HepG2 (cell line): Measurements from ENCODE around the gene SPPL3. TPM values are rescaled to one million over a fixed set of nuclear protein-coding genes. Genes with fewer than 3 reads are reported as not detected.
A peak's percentile ranks its signal among the peaks of the same experiment; 100 is the strongest.

Experiments
- ARID4A ChIP-seq: sonication (generic); formaldehyde crosslinking; IDR thresholded peaks from 2 replicates; pipeline ENCODE4 v1.5.0; 2020; ENCODE audit warnings: mild to moderate bottlenecking, missing genetic modification reagents, borderline replicate concordance
- ELF3 ChIP-seq: IDR thresholded peaks from 2 replicates; pipeline ENCODE4 v1.6.1; 2016; ENCODE audit warnings: missing genetic modification reagents, missing compliant biosample characterization
- FOSL2 ChIP-seq: sonication (generic); formaldehyde crosslinking; IDR thresholded peaks from 2 replicates; pipeline ENCODE4 v1.4.0; 2020; ENCODE audit warnings: missing genetic modification reagents
- HMG20A ChIP-seq: IDR thresholded peaks from 2 replicates; pipeline ENCODE4 v1.6.1; 2016; ENCODE audit warnings: borderline replicate concordance
- KDM4B ChIP-seq: sonication (generic); formaldehyde crosslinking; IDR thresholded peaks from 2 replicates; pipeline ENCODE4 v1.4.0; 2020; ENCODE audit warnings: missing genetic modification reagents
- MATR3 ChIP-seq: sonication (generic); formaldehyde crosslinking; IDR thresholded peaks from 2 replicates; pipeline ENCODE4 v1.4.0; 2020; ENCODE audit warnings: missing genetic modification reagents
- NFE2L2 ChIP-seq: fragments of 150-350 bp; IDR thresholded peaks from 2 replicates; pipeline ENCODE4 v1.6.1; 2014; ENCODE audit warnings: low read length
- PHF21A ChIP-seq: sonication (generic); formaldehyde crosslinking; IDR thresholded peaks from 2 replicates; pipeline ENCODE4 v1.5.0; 2020; ENCODE audit warnings: mild to moderate bottlenecking, missing genetic modification reagents
- RNF2 ChIP-seq: fragments of 450-650 bp; conservative IDR thresholded peaks from 2 replicates; pipeline ENCODE4 v1.6.1; 2016; ENCODE audit warnings: low read depth
- SALL1 ChIP-seq: sonication (generic); formaldehyde crosslinking; IDR thresholded peaks from 2 replicates; pipeline ENCODE4 v1.8.0; 2022; ENCODE audit warnings: mild to moderate bottlenecking, missing genetic modification reagents
- TFDP2 ChIP-seq: sonication (generic); formaldehyde crosslinking; IDR thresholded peaks from 2 replicates; pipeline ENCODE4 v1.4.0; 2020; ENCODE audit warnings: missing genetic modification reagents
- ZNF34 ChIP-seq: sonication (generic); formaldehyde crosslinking; IDR thresholded peaks from 2 replicates; pipeline ENCODE4 v1.4.0; 2020; ENCODE audit warnings: mild to moderate bottlenecking, missing genetic modification reagents, borderline replicate concordance
- ZNF660 ChIP-seq: sonication (generic); formaldehyde crosslinking; IDR thresholded peaks from 2 replicates; pipeline ENCODE4 v1.5.1; 2020; ENCODE audit warnings: mild to moderate bottlenecking, low read depth, missing genetic modification reagents, borderline replicate concordance
- polyA plus RNA-seq, 8 experiments: library from polyadenylated mRNA; depleted of rRNA in 3 of 8; stranded (reverse) in 7 of 8; unstranded in 1 of 8; fragments of >200 nt; fragmentation: Illumina TruSeq in 4 of 8; extraction: Trizol in 4 of 8; gene quantifications; 2 replicates each; pipeline versions ENCODE4 v1.2.1 to v1.2.3, GENCODE V29; 2011 to 2016; ENCODE audit warnings: low read depth in 4 of 8, missing spikeins in 1 of 8, mixed read lengths in 1 of 8; ENCODE audit not compliant: insufficient read depth in 1 of 8
- total RNA-seq, 5 experiments: library from RNA; depleted of rRNA; stranded (reverse); fragments of >200 nt; fragmentation: Illumina TruSeq; extraction: Trizol; gene quantifications; 2 replicates each; pipeline ENCODE4 v1.2.3, GENCODE V29; 2016; ENCODE audit warnings: low read depth in 1 of 5
- TF ChIP-seq, protein P1 (sequence below): sonication (generic); formaldehyde crosslinking; IDR thresholded peaks from 2 replicates; pipeline ENCODE4 v1.5.1; 2020; ENCODE audit warnings: mild to moderate bottlenecking, moderate library complexity, missing genetic modification reagents
- TF ChIP-seq, protein P2 (sequence below): sonication (generic); formaldehyde crosslinking; IDR thresholded peaks from 2 replicates; pipeline ENCODE4 v1.5.0; 2020; ENCODE audit warnings: mild to moderate bottlenecking, missing genetic modification reagents, borderline replicate concordance

Gene SPPL3
- total and polyA plus RNA-seq, 2 of the 13 experiments (the other 11 are each of a cell fraction or from before 2014, with no cell fraction given): 8.9 to 9.1 TPM

GRCh38 chr12:120904197-120904773 is at the start of gene SPPL3 (continued):
- peak; percentile 84 for TF ChIP-seq ARID4A (CRISPR knock-in tag)
- 0 out of 2 replicates have a peak, but pooled peaks have one; percentile 29 for TF ChIP-seq TFDP2
- TF ChIP-seq, protein P1, sequence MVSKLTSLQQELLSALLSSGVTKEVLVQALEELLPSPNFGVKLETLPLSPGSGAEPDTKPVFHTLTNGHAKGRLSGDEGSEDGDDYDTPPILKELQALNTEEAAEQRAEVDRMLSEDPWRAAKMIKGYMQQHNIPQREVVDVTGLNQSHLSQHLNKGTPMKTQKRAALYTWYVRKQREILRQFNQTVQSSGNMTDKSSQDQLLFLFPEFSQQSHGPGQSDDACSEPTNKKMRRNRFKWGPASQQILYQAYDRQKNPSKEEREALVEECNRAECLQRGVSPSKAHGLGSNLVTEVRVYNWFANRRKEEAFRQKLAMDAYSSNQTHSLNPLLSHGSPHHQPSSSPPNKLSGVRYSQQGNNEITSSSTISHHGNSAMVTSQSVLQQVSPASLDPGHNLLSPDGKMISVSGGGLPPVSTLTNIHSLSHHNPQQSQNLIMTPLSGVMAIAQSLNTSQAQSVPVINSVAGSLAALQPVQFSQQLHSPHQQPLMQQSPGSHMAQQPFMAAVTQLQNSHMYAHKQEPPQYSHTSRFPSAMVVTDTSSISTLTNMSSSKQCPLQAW (CRISPR knock-in tag): peak; percentile 38; the same call in 1 of the 2 replicates
- TF ChIP-seq HMG20A (CRISPR knock-in tag): no peak
- no peak for TF ChIP-seq RNF2
- no peak for TF ChIP-seq ZNF34 (CRISPR knock-in tag)
- TF ChIP-seq SALL1 (CRISPR knock-in tag): peak; percentile 68
- peak; percentile 26; the same call in 1 of the 2 replicates for TF ChIP-seq FOSL2
- no peak for TF ChIP-seq PHF21A (CRISPR knock-in tag)
- TF ChIP-seq KDM4B: 0 out of 2 replicates have a peak, but pooled peaks have one; percentile 29
- TF ChIP-seq ZNF660 (CRISPR knock-in tag): no peak
- TF ChIP-seq, protein P2, sequence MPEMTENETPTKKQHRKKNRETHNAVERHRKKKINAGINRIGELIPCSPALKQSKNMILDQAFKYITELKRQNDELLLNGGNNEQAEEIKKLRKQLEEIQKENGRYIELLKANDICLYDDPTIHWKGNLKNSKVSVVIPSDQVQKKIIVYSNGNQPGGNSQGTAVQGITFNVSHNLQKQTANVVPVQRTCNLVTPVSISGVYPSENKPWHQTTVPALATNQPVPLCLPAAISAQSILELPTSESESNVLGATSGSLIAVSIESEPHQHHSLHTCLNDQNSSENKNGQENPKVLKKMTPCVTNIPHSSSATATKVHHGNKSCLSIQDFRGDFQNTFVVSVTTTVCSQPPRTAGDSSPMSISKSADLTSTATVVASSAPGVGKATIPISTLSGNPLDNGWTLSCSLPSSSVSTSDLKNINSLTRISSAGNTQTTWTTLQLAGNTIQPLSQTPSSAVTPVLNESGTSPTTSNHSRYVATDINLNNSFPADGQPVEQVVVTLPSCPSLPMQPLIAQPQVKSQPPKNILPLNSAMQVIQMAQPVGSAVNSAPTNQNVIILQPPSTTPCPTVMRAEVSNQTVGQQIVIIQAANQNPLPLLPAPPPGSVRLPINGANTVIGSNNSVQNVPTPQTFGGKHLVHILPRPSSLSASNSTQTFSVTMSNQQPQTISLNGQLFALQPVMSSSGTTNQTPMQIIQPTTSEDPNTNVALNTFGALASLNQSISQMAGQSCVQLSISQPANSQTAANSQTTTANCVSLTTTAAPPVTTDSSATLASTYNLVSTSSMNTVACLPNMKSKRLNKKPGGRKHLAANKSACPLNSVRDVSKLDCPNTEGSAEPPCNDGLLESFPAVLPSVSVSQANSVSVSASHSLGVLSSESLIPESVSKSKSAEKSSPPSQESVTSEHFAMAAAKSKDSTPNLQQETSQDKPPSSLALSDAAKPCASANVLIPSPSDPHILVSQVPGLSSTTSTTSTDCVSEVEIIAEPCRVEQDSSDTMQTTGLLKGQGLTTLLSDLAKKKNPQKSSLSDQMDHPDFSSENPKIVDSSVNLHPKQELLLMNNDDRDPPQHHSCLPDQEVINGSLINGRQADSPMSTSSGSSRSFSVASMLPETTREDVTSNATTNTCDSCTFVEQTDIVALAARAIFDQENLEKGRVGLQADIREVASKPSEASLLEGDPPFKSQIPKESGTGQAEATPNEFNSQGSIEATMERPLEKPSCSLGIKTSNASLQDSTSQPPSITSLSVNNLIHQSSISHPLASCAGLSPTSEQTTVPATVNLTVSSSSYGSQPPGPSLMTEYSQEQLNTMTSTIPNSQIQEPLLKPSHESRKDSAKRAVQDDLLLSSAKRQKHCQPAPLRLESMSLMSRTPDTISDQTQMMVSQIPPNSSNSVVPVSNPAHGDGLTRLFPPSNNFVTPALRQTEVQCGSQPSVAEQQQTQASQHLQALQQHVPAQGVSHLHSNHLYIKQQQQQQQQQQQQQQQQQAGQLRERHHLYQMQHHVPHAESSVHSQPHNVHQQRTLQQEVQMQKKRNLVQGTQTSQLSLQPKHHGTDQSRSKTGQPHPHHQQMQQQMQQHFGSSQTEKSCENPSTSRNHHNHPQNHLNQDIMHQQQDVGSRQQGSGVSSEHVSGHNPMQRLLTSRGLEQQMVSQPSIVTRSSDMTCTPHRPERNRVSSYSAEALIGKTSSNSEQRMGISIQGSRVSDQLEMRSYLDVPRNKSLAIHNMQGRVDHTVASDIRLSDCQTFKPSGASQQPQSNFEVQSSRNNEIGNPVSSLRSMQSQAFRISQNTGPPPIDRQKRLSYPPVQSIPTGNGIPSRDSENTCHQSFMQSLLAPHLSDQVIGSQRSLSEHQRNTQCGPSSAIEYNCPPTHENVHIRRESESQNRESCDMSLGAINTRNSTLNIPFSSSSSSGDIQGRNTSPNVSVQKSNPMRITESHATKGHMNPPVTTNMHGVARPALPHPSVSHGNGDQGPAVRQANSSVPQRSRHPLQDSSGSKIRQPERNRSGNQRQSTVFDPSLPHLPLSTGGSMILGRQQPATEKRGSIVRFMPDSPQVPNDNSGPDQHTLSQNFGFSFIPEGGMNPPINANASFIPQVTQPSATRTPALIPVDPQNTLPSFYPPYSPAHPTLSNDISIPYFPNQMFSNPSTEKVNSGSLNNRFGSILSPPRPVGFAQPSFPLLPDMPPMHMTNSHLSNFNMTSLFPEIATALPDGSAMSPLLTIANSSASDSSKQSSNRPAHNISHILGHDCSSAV (CRISPR knock-in tag): no peak
- TF ChIP-seq MATR3 (CRISPR knock-in tag): no peak
- TF ChIP-seq ELF3 (CRISPR knock-in tag): peak; percentile 50
- no peak for TF ChIP-seq NFE2L2
